HUES64 (cell line): ENCODE measurements around the gene GAS7.
A peak's percentile ranks its signal among the peaks of the same experiment; 100 is the strongest.

Source experiments
- H3K27ac ChIP-seq: 2 replicates; pipeline ENCODE4 v1.7.0; 2013; ENCODE audit warnings: low read depth, low read length, inconsistent platforms
- H3K27me3 ChIP-seq: 2 replicates; pipeline ENCODE4 v1.6.1; 2013; ENCODE audit warnings: mild to moderate bottlenecking, low read length; ENCODE audit not compliant: insufficient read depth
- H3K36me3 ChIP-seq: 2 replicates; pipeline ENCODE4 v1.6.1; 2013; ENCODE audit warnings: mild to moderate bottlenecking, low read length; ENCODE audit not compliant: insufficient read depth
- H3K4me1 ChIP-seq: 2 replicates; pipeline ENCODE4 v1.6.1; 2013; ENCODE audit warnings: mild to moderate bottlenecking, low read length, moderate library complexity; ENCODE audit not compliant: insufficient read depth
- H3K4me3 ChIP-seq: 2 replicates; pipeline ENCODE4 v1.5.1; 2013; ENCODE audit warnings: mild to moderate bottlenecking, low read length, moderate library complexity
- H3K9ac ChIP-seq: 2 replicates; pipeline ENCODE4 v1.6.1; 2013; ENCODE audit warnings: mild to moderate bottlenecking, low read depth, low read length
- H3K9me3 ChIP-seq: 2 replicates; pipeline ENCODE4 v1.6.1; 2013; ENCODE audit warnings: low read depth, low read length; ENCODE audit not compliant: insufficient read depth
- WGBS: fragments of 150-250, 120-280 bp; methylation state at CpG from one replicate; pipeline ENCODE4 v1.1.7; 2013; ENCODE audit warnings: missing lambda C conversion rate; 5-methylcytosine and 5-hydroxymethylcytosine counted together

The GAS7 gene

DNA sequence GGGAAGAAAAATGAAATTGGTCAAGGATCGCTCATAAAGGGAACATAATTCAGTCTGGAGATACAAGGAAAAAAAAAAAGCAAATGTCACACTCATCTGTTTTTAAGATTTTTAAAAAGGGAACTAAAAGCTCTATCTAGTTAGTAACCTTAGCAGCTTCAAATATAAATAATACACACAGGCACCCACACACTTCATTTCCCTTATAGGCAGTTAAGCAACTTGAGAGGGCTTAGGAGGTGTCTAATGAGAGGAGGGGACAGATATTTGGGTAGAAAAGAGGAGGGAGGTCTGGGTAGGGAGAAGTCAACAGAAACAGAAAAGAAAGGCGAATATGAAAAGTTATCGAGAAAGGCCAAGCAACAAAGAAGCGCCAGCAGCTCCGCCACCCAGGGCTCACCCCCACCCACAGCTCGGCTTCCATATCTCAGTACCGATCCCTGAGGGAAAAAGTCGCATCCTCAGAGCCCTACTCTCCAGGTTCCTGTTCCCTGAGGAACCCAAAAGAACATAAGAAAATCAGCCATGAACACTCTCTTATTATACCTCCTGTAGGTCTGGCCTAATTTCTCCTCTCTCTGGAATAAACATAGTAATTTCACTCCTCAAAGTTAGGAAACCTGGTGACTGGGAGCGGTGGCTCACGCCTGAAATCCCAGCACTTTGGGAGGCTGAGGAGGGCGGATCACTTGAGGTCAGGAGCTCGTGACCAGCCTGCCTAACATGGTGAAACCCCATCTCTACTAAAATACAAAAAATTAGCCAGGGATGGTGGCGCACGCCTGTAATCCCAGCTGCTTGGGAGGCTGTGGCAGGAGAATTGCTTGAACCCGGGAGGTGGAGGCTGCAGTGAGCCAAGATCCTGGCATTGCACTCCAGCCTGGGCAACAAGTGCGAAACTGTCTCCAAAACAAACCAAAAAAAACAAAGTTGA lies 223.7 kb downstream of the GAS7 start:
- Histone ChIP-seq H3K27me3 (no peaks in the 10 kb centered on the region), H3K4me1 (no peaks in the 10 kb centered on the region), H3K9ac (no peak overlapping the region), H3K36me3 (no peaks in the 10 kb centered on the region), H3K4me3 (no peak overlapping the region), H3K27ac (no peak overlapping the region), H3K9me3 (no peaks in the 10 kb centered on the region)
- WGBS: 88% methylated on average over 16 of the region's 16 CpGs

GRCh38 chr17:9973669-9974447 lies 224.5 kb downstream of the GAS7 start:
- H3K27me3 ChIP-seq: no peaks in the 10 kb centered on the region
- H3K9me3 ChIP-seq: no peaks in the 10 kb centered on the region
- 92% methylated on average over 12 of the region's 13 CpGs for WGBS
- H3K27ac ChIP-seq: no peak overlapping the region
- no peak overlapping the region for H3K9ac ChIP-seq
- no peaks in the 10 kb centered on the region for H3K4me1 ChIP-seq
- no peaks in the 10 kb centered on the region for H3K36me3 ChIP-seq
- no peak overlapping the region for H3K4me3 ChIP-seq

DNA sequence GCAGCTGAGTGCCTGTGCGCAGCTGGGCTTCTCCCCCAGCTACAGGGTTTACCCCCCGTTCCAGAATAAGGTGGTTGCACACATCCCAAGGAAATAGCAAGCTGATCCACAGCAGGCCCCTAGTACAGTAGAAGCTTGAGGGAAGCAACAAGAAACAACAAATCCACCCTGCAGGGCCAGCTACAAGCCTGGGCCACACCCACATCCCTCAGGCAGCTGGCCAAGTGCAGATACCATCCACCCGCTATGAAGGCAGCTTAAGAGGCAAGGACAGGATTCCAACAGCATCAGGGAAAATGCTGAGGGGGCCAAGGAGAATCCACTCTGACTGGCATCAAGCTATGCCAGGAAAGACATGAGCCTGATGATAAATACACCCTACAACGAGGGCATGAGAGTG lies 226.4 kb downstream of the GAS7 start:
- no peaks in the 10 kb centered on the region for H3K36me3 ChIP-seq
- H3K27ac ChIP-seq: no peak overlapping the region
- no peaks in the 10 kb centered on the region for H3K27me3 ChIP-seq
- 87% methylated on average over 4 of the region's 4 CpGs for WGBS
- H3K9ac ChIP-seq: no peak overlapping the region
- no peaks in the 10 kb centered on the region for H3K9me3 ChIP-seq
- H3K4me3 ChIP-seq: no peak overlapping the region
- H3K4me1 ChIP-seq: no peaks in the 10 kb centered on the region

DNA sequence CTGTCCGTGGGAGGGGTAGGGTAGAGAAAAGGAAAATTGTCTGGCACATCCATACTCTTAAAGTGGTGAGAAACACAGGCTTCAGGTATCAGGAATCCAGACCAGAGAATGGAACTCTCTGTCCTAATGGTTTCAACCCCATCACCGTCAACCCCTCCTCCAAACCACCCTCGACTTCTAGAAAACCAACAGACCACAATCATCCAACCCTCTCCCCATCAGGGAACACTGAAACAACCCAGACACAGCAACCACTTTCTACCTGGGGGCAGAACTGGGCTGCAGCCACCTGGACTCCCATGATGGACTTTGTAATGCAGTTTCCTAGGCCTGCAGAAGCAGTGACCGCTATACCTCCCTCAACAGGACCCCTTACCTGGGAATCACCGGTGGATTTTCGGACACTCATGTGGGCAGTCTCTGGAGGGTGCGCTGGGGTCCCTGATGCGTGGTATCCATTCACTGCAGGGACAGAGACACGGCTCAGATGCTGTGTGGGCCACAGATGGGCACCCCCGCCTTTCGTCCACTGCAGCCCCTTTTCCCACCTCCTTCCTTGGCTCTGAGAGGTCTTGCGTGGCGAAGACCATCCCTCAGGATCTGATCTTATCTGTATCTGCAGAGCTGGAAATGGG lies 229.0 kb downstream of the GAS7 start:
- H3K4me1 ChIP-seq: no peaks in the 10 kb centered on the region
- no peak overlapping the region for H3K4me3 ChIP-seq
- H3K36me3 ChIP-seq: no peaks in the 10 kb centered on the region
- WGBS: 91% methylated on average over 13 of the region's 13 CpGs
- no peak overlapping the region for H3K9ac ChIP-seq
- no peaks in the 10 kb centered on the region for H3K9me3 ChIP-seq
- no peak overlapping the region for H3K27ac ChIP-seq
- H3K27me3 ChIP-seq: no peaks in the 10 kb centered on the region

GRCh38 chr17:9968881-9969280 lies 229.5 kb downstream of the GAS7 start:
- no peaks in the 10 kb centered on the region for H3K36me3 ChIP-seq
- H3K9me3 ChIP-seq: no peaks in the 10 kb centered on the region
- no peaks in the 10 kb centered on the region for H3K4me1 ChIP-seq
- H3K27me3 ChIP-seq: no peaks in the 10 kb centered on the region
- H3K4me3 ChIP-seq: no peak overlapping the region
- H3K9ac ChIP-seq: no peak overlapping the region
- H3K27ac ChIP-seq: no peak overlapping the region
- 87% methylated on average over 5 of the region's 5 CpGs for WGBS

- H3K4me3 ChIP-seq: no peak overlapping the region
- no peaks in the 10 kb centered on the region for H3K9me3 ChIP-seq
- no peaks in the 10 kb centered on the region for H3K27me3 ChIP-seq
- 77% methylated on average over 5 of the region's 5 CpGs for WGBS
- H3K4me1 ChIP-seq: no peaks in the 10 kb centered on the region
- H3K9ac ChIP-seq: no peak overlapping the region
- H3K27ac ChIP-seq: no peak overlapping the region
- H3K36me3 ChIP-seq: no peaks in the 10 kb centered on the region
Measured at GRCh38 chr17:9968008-9968407, 230.4 kb downstream of the GAS7 start.

GRCh38 chr17:9959377-9959981 lies 238.9 kb downstream of the GAS7 start:
- no peak overlapping the region for H3K27ac ChIP-seq
- H3K36me3 ChIP-seq: no peaks in the 10 kb centered on the region
- H3K9me3 ChIP-seq: no peaks in the 10 kb centered on the region
- H3K9ac ChIP-seq: no peak overlapping the region
- peak overlapping the region; percentile 17 for H3K4me3 ChIP-seq
- WGBS: 22% methylated on average over 22 of the region's 22 CpGs
- peaks cover 12% of the 10 kb centered on the region for H3K4me1 ChIP-seq
- H3K27me3 ChIP-seq: no peaks in the 10 kb centered on the region

- Histone ChIP-seq H3K4me1 (peaks cover 12% of the 10 kb centered on the region), H3K36me3 (no peaks in the 10 kb centered on the region), H3K27ac (no peak overlapping the region), H3K9ac (no peak overlapping the region), H3K9me3 (no peaks in the 10 kb centered on the region), H3K27me3 (no peaks in the 10 kb centered on the region), H3K4me3 (peak overlapping the region; percentile 17)
- WGBS: 63% methylated on average over 18 of the region's 19 CpGs
Measured at GRCh38 chr17:9958586-9959281, 239.7 kb downstream of the GAS7 start.

DNA sequence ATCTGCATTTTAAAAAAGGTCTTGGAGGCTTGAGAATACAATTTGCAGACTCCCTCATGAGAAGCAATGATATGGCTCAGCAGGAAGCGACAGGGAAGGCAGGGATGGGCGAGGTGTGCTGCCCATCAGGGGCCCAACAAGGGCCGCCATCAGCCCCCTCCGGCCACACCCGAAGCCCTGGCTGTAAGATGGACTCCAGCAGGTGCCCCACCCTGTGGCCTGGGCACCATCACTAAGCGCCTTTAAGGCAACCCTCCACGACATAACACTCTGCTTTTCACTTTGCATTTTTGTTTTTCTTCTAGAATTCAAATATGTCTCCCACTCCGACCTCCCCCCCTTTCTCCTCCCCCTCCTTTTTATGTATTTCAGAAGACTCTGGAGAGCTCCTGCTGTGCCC lies 241.2 kb downstream of the GAS7 start:
- 46% methylated on average over 8 of the region's 8 CpGs for WGBS
- H3K4me3 ChIP-seq: no peak overlapping the region
- no peak overlapping the region for H3K9ac ChIP-seq
- H3K9me3 ChIP-seq: no peaks in the 10 kb centered on the region
- no peaks in the 10 kb centered on the region for H3K36me3 ChIP-seq
- H3K27me3 ChIP-seq: no peaks in the 10 kb centered on the region
- no peak overlapping the region for H3K27ac ChIP-seq
- H3K4me1 ChIP-seq: peaks cover 12% of the 10 kb centered on the region

DNA sequence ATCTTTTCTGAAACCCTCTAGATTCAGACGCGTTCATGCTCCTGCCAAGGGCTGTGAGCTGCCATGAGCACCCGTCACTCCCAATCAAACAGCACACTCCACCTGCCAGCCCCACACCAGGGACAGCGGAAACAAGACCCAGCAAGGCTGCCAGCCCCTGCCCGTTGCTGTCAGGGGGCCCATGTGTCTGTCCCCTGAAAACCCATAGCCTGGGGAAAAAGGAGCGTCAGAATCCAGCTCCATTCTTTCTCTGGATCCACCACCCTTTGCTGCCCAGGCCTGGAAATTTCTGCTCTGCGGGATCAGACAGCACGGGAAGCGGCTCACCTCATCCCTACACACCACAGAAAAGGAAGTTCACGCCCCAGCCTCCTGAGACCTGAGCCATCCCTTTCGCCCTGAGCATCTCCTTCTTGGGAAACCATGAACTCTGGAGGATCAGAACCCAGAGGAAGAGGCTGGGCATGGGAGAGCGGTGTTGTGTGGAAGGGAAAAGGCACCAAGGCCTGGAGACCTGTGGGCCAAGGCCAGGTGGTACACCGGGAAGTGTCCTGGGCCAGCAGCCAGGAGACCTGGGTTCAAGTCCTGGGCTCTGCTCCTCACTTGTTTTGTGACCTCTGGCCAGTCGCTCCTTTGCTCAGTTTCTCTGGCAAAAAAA lies 241.8 kb downstream of the GAS7 start:
- 80% methylated on average over 13 of the region's 14 CpGs for WGBS
- Histone ChIP-seq H3K4me1 (peaks cover 12% of the 10 kb centered on the region), H3K9ac (no peak overlapping the region), H3K27me3 (no peaks in the 10 kb centered on the region), H3K9me3 (no peaks in the 10 kb centered on the region), H3K36me3 (no peaks in the 10 kb centered on the region), H3K27ac (no peak overlapping the region), H3K4me3 (no peak overlapping the region)
